GM18511 (cell line): ENCODE data around the gene HTR3B.
"Not testable (repeated sequence)": the region's sequence is repeated elsewhere in the genome, so short reads cannot be mapped to it uniquely, and the experiment has no call there.

Experiments
- ATAC-seq: cut with Tn5 transposase; IDR thresholded peaks from one replicate; pipeline ENCODE4 v1.9.1; 2021; ENCODE audit warnings: mild to moderate bottlenecking, moderate library complexity; ENCODE audit not compliant: unreplicated experiment

HTR3B gene, protein sequence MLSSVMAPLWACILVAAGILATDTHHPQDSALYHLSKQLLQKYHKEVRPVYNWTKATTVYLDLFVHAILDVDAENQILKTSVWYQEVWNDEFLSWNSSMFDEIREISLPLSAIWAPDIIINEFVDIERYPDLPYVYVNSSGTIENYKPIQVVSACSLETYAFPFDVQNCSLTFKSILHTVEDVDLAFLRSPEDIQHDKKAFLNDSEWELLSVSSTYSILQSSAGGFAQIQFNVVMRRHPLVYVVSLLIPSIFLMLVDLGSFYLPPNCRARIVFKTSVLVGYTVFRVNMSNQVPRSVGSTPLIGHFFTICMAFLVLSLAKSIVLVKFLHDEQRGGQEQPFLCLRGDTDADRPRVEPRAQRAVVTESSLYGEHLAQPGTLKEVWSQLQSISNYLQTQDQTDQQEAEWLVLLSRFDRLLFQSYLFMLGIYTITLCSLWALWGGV

DNA sequence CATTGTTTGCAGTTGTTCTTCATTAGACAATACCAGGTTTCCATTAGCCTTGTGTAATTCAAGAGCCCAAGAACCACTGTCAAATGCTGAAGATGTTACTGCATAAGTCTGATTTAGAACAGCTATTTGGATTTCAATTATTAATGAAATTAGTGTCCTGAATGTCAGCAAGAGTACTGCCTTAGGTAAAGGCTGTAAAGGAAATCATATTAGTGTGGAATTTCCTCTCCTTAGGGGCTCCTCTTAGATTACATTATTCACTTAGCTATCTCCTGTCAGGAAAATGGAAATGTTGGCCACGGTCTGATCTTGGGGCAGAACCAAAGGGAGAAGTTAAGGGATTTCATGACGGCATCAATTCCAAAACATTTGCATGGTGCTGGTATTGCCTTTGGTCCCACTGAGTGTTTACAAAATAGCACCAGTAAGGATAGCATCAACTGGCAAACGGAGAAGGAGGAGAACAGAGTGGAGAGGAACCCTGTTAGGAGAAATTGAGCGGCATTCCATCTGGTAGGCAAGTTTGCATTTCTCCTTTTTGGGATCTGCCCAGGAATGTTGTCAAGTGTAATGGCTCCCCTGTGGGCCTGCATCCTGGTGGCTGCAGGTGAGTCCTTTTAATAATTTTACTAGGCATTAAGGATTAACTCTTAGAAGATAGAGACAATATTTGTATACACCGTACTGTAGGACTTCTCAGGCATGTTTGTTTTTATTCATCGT is at the start of gene HTR3B:
Gene HTR3B, plus strand, starts transcription at position 418 of the 723 bp plus-strand sequence. Its CDS starts 138 bp downstream, at position 556.
- ATAC-seq: no peak

DNA sequence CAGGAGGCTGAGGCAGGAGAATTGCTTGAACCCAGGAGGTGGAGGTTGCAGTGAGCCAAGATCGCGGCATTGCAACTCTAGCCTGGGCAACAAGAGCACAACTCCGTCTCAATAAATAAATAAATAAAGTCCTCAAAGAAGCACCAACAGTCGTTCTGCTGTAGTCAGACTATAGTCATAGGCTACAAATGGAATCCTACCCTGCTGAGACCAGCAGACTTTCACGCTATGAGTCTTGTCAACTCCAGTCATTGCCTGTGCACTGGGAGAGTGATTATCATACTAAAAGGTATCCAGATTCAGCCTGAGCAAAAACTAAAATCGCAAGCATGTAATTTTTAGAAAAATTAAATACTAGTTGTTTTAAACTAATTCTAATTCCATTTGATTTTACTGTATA is 48.8 kb upstream of the HTR3B start:
- ATAC-seq: no peak

DNA sequence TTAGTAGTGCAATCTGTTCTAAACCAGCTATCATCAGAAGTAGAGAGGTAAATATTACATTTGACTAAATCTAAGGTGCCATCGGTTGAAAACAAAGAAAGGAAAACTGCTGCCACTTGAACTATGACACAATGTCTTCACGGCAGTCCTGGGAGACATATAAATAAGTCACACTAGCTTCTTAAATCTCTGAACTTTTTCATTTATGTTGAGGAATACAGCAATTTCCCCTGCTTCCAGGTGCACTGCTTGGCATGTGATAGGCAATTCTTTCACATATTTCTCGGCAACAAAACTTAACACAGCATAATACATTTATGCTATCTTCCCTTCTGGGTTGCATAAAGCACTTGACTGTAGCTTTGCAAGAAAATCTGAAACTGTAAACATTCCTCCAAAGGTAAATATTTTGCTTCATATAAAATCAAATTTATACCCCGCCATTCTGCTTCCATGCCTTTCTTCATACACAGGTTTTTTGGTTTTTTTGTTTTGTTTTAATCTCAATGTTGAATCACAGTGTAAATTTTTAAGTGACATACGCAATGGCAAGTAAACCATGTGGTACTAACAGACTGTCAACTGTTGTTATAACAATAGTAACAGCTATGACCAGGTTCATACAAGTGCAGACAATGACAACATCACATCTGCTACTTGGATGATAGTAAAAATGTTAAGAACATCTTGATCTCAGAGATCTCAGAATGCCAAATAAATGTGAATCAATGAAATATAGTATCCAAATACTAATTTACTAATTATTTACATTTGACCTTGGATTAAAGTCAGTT is 47.4 kb upstream of the HTR3B start:
- no peak for ATAC-seq

DNA sequence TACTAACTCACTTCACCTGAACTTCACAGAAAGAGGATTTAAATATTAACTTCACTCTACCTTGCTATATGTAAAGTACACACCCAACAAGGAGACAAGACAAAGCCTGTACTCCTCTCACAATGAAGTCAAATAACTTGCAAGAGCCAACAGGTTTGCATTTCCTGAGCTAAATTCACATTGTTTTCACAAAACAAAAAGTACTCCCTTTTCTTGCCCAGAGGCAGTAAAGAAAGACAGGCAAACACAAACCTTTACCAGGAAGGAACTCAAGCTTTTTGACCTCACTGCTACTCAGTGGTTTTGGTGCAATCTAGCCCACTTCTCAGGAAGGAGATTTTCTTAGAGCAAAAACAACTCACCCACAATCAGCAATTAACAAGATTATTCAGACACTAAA is 44.9 kb upstream of the HTR3B start:
- ATAC-seq: no peak

DNA sequence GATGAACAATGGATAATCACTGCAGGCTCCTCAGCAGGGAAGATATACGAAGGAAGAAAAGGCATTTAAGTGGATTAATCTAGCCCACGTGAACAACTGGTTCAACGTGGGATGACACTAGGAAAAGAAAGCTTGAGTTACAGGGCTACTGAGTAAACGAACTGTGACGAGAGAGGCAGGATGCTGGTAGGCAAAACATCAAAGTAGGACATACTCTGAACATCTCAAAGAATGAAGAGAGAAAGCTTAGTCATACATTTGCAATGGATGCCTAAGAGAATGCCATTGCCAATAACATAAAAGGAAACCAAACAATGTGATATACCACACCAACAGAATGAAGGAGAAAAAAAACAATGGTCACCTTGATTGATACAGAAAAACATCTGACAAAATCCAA is 42.2 kb upstream of the HTR3B start:
- no peak for ATAC-seq

DNA sequence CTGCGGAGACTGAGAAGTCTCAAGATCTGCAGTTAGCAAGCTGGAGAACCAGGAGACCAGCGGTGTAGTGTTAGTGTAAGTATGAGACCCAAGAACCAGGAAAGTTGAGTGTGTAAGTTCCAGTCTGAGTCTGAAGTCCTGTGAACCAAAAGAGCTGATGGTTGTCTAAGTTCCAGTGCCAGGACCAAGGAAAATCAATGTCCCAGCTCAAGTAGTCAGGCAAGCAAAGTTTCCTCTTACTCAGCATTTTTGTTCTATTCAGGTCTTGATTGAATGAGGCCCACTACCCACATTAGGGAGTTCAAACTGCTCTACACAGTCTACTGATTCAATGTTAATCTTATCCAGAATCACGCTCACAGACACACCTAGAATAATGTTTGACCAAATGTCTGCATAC is 40.2 kb upstream of the HTR3B start:
- no peak for ATAC-seq

DNA sequence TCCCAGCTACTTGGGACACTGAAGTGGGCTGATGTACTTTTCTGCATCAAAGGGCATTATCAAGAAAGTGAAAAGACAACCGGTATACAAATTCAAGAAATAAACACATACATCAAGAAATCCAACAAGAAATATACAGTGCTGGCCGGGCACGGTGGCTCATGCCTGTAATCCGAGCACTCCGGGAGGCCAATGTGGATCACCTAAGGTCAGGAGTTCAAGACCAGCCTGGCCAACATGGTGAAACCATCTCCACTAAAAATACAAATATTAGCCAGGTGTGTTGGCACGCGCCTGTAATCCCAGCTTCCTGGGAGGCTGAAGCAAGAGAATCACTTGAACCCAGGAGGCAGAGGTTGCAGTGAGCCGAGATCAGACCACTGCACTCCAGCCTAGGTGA is 38.7 kb upstream of the HTR3B start:
- no peak for ATAC-seq

DNA sequence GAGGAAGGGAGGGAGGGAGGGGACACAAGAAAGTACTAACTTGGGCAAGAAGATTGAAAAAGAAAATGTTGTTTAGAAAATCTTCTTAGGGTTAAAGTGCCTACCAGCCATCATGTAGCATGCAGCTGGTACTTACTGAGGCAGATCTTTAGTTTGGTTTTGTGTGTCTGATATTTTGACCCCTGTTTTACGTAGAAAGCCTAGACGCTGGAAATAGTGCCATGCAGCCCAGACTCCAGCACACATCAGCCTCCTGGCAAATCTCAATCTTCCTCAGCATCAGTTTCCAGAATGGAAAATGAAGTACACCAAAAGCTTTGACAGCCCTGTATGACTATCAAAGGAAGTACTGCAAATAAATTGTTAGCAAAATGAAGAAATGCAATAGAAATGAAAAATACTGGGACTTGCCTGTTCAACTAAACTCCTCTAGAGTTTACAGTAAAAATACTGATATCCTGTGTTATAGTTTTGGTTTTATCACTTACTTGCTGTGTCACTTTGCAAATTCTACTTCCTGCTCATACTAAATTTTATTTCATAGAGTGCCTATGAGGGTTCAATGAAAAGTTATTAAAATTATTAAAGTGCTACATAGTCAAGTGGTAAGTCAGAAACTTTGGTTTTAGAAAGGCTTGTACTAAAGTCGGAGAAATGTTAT is 36.6 kb upstream of the HTR3B start:
- no peak for ATAC-seq

DNA sequence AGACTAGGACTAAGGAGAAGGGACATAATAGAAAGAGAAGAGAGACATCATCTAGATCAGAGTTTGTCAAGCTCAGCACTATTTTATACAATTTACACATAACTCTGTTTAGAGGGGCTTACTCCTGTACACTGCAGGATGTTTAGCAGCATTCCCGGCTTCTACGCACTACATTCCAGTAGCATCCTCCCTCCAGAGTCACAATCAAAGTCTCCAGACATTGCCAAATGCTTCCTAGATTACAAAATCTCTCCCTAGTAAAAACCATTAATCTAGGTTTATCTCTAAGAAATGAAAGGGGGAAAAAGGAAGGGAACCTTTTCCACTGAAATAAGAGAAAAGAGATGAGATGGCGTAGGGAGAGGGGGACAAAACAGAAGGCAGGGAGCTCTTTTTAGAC is 33.3 kb upstream of the HTR3B start:
- ATAC-seq: no peak

DNA sequence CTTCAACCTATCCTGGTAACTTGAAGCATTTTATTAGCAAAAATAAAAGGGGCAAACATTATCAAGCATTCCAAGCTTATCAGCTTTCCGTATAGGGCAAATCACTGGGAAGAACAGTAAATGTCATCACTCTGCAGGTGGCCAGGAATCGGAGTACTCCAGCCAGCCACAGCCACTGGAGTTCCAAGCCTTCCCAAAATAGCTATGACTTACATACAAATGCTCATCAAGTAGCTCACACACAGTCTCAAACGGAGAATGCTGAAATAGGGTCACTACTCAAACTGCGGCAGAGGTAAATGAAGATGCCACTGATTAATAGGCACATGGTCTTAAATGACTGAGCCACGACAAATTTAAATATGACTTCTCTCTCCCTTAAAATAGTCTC is 31.4 kb upstream of the HTR3B start:
- ATAC-seq: no peak

DNA sequence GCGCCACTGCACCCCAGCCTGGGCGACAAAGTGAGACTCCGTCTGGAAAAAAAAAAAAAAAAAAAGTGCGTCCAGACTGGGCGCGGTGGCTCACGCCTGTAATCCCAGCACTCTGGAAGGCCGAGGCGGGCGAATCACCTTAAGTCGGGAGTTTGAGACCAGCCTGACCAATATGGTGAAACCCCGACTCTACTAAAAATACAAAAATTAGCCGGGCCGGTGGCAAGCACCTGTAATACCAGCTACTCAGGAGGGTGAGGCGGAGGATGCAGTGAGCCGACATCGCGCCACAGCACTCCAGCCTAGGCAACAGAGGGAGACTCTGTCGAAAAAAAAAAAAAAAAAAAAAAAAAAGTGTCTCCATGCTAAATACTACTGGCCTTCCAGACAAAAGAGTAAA is 30.5 kb upstream of the HTR3B start:
- no peak for ATAC-seq

DNA sequence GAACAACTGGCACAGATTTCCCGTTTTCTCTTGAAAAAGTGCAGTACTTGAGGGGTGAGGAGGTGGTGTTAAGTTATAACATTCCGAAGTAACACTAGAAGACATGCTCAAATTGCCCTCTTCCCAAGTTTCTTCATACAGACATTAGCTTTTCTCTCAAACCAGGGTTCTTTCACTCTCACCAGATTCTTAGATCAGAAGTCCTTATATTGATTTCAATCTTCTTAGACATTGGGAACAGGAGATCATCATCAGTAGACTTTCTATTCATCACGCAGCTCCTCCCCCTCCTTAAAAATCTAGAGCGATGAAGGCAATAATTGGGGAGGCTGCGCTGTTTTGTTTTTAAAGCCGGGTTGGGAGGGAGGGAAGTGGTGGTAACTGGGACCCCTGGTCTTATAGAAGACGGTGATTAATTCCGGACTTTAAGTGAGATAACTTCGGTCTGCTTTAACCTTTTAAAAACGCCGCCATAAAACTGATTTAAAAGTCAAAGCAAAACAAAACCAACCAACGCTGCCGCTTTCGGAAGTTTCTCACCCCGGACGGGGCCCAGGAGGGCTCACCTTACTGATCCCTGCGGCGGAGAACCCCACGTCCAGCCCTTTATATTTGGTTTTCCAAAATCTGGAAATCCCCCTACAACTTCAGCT is 29.9 kb upstream of the HTR3B start:
- peak; percentile 37 for ATAC-seq

DNA sequence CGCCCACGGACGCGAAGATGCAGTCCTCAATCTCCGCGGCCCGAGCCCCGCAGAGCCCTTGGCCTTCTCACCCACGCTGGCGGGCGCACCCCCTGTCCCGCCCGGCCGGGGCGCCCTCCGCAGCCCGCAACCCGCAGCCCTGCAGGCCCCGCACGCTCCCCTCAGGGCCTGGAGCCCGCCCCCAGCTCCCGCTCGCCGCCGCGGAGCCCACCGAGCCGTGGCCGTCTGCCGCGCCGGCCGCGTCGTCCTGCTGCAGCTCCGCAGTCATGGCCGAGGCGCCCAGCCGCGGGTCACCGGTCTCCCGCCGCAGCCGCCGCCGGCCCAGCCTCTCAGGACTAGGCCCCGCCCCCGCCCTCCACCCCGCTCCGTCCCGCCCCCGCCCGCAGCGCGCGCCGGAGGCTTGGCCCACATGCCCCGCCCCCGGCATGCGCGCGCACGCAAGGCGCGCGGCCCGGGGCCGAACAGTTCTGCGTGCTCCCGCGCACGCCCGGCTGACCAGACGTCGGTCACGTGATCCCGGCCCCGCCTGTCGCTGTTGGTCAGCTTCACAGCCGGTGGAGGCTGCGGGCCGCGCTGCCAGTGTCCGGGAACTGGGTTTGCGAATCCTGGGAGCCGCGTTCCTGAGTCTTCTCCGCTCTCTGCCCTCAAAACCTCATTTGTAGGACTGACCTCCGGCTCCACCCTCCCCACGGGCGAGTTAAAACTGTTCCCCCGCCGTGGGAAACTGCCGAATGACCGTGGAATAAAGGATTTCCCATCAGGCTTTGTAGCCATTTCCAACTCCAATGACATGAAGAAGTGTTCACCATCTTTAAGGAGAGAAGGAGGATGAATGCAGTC is 29.1 kb upstream of the HTR3B start, which contains the start of gene USP28:
Gene USP28, minus strand, starts transcription at position 339 of the 840 bp plus-strand sequence. Its CDS starts 71 bp downstream, at position 268.
- peak; percentile 90 for ATAC-seq

DNA sequence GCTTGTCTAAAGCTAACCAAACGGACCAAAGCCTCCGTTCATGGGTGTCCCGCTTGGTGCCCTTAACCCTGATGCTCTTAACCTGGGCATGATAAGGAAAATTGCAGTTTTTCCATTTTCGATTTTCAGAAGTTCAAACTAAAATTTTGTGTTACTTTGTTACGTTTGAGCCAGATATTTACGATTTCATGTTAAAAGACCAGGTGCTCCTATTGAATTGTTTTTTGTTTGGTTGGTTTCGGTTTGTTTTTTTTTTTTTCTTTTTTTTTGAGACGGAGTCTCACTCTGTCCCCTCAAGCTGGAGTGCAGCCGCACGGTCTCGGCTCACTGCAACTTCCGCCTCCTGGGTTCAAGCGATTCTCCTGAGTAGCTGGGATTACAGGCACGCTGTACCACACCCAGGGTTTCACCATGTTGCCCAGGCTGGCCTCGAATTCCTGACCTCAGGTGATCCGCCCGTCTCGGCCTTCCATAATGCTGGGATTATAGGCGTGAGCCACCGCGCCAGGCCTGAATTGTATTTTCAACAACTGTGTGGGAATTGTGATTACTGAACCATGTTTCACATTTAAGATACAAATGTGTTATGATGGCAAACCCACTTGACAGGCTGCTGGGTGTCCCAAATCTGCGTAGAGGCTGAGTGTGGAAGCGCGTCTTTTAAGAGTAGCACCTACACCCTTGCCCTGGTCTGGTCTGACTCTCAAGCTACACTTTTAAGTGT is 28.4 kb upstream of the HTR3B start:
- ATAC-seq: no peak

DNA sequence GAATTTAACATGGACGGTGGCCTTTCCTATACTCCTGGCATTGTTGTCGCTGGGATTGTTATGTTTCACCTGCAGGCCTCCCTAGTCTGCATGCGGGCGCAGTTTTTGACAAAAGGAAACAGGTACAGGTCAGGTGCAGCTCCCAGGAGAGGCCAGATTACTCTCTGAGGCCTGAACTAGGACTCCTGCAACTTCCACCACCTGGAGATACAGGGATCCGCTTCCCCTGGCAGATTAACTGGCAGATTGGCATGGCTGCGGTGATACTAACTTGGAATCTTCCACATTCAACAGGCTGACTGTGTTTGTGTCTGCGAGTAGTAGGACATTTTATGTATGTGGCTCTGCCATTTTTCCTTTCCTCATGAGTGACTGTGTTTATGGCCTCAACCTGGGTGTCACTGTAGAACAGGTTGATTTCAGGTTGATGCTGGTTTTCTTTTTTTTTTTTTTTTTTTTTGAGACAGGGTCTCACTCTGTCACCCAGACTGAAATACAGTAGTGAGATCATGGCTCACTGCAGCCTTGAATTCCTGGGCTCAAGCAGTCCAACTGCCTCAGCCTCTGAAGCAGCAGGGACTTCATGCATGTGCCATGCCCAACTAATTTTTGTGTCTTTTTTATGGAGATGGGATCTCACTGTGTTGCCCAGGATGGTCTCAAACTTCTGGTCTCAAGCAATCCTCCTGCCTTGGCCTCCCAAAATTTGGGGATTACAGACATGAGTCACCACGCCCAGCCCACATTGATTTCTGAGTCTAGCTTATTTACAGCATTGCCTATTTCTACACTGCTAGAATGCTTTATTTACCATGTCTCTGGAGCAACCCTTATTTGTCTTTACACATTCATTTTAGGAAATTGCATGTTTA is 27.6 kb upstream of the HTR3B start:
- ATAC-seq: no peak

DNA sequence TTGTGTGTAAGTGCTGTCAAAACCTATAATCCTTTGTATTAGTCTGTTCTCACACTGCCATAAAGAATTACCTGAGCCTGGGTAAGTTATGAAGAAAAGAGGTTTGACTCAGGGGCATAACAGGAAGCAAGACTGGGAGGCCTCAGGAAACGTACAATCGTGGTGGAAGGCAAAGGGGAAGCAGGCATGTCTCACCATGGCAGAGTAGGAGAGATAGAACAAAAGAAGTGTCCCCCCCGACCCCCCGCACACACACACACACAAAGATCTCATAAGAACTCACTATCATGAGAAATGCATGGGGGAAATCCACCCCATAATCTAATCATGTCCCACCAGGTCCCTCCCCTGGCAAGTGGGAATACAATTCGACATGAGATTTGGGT is 26.9 kb upstream of the HTR3B start:
- ATAC-seq: no peak

DNA sequence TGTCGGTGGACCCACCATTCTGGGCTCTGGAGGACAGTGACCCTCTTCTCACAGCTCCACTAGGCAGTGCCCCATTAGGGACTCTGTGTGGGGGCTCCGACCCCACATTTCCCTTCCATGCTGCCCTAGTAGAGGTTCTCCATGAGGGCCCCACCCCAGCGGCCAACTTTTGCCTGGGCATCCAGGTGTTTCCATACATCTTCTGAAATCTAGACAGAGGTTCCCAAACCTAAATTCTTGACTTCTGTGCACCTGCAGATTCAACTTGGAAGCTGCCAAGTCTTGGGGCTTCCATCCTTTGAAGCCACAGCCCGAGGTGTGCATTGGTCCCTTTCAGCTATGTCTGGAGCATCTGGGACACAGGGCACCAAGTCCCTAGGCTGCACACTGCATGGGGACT is 25.1 kb upstream of the HTR3B start:
- ATAC-seq: not testable (repeated sequence)

DNA sequence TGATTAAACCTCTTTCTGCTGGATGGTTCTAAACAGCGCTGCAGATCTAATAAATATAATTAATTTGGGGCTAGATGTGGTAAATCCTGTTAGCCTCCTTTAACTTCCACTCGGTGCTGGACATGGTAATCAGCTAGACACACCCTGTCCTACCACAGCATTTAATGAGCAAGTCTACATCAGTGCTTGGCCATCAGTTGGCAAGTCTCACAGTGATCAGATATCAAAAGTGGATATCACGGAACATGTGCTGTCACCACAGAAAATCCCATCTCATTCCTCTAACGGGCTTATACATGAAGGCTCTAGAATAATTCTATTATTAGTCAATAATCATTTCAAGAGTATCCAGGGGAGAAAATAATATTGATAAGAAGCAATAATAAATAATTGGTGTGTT is 23.6 kb upstream of the HTR3B start:
- ATAC-seq: no peak
